HG02623 (cell line): ENCODE results near the gene PRRC2B.
"Not testable (repeated sequence)": the region's sequence is repeated elsewhere in the genome, so short reads cannot be mapped to it uniquely, and the experiment has no call there.

Source experiments
- ATAC-seq: cut with Tn5 transposase; IDR thresholded peaks from one replicate; pipeline ENCODE4 v1.9.1; 2021; ENCODE audit warnings: moderate library complexity; ENCODE audit not compliant: unreplicated experiment

The PRRC2B gene

DNA sequence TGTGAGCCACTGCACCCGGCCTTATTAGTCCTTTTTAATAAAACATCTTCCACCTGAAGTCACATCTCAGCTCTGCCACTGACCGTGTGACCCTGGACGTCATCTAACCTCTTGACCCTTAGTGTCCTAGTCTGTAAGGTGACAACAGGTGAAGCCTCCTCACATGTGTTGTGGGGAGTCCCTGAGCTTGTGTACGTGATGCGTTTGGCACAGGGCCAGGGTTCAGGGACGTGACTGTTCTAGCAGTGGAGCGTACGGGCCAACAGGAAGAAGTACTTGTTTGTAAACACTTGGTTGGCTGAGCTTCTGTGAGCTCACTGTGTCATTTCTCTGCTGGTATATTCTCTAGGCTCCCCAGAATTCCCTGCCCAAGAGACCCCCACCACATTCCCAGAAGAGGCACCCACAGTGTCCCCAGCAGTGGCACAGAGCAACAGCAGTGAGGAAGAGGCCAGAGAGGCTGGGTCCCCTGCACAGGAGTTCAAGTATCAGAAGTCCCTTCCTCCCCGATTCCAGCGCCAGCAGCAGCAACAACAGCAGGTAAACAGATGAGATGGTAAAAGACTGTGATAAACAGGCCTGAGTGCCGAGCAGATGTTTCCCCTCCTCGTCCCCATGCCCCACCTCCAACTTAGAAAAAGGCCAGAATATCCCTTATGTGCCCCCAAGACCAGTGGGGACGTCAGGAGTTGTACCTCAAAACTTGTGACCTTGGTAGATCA, 73.5 kb downstream of the PRRC2B start:
- ATAC-seq = no peak

DNA sequence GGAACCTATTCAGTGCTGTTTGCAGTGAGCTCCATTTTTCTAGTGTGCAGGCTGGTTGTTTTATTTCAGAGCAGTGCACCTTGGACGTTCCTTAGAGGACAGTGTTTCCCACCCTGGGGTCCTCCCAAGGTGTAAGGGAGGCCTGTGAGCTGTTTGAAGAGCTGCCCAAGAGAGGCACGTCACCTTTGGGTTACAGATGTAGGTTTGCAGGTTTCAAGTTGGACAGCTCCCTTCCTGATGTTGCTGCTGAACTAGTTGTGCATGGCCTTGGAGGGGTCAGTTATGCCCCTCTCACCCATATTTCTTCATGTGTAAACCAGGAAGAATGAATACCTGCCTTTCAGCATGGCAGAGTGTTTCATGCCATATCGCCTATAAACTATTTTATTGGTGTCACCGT, 74.1 kb downstream of the PRRC2B start:
- ATAC-seq = no peak

DNA sequence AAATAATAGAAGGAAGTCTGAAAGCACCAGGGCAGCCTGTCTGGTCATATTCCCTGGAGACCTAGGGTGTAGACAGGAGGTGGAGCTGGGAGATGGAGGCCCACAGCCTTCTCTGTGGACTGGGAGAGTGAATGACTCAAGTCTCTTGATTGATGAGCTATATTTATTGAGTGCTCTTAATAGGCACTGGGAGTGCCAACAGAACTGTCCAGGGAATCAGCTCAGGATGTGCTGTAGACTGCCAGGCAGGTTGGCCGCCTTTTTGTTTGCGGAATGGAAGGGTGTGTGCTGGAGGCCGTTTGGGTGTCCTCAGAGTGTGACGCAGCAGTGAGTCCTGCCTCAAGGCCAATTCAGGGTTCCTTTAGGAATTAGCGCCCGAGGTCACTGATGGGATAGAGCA, 75.5 kb downstream of the PRRC2B start:
- no peak for ATAC-seq

DNA sequence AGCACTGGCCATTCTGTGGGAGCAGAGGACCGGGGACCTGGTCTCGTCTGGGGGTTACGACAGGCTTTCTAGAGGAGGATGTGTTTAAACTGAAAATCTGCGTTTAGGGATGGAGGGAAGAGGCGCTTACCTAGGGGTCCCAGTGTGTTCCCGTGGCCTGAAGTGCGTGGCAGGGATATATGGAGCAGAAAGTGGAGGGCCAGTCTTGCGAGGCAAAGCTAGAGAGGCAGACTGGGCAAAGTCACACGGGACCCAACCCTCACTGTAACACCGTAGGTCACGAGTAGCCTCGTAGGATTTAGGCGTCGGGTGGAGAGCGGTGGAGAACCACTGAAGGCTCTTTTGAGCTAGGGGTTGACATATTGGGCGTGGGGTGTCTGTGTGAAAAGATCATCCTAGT, 76.1 kb downstream of the PRRC2B start:
- ATAC-seq = no peak

GRCh38 chr9:131470581-131470991, 76.7 kb downstream of the PRRC2B start:
- ATAC-seq = no peak

- ATAC-seq = not testable (repeated sequence)
Measured at GRCh38 chr9:131472085-131472484, 78.2 kb downstream of the PRRC2B start.

DNA sequence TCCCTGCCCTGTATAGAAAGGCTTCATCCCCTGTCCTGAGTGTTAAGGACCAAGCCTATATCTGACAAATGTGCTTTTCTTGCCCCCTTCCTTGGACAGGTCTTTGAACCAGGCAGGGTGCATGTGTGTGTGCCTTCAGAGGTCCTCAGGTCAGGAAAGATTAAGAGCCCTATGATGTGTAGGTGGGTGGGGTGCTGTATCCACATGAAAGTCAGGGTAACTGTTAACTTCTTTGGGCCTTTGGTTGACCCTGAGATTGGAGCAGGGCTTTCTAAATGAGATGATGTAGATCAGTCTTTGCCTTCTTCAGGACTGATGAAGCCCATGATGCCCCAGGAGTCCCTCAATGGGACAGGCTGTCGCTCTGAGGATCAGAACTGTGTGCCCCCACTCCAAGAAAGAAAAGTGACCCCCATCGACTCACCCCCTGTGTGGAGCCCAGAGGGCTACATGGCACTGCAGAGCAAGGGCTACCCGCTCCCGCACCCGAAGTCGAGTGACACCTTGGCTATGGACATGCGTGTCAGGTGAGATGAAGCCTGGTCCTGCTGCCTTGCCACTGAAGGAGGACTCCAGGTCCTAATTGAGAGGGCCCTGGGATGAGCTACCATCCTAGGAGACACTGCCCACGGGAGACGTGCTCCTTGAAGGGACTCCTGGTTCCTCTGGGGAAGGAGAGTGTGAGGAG, 79.5 kb downstream of the PRRC2B start:
- no peak for ATAC-seq

- ATAC-seq = no peak
Measured at GRCh38 chr9:131473891-131474290, 80.0 kb downstream of the PRRC2B start.

DNA sequence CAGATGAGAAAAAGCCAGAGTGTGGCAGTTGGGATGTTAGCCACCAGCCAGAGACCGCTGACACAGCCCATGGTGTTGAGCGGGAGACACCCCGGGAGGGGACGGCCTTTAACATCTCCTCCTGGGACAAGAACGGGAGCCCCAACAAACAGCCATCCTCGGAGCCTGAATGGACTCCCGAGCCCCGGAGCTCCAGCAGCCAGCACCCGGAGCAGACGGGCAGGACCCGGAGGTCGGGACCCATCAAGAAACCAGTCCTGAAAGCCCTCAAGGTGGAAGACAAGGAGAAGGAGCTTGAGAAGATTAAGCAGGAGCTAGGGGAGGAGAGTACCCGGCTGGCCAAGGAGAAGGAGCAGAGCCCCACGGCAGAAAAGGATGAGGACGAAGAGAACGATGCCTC, 80.8 kb downstream of the PRRC2B start:
- no peak for ATAC-seq

DNA sequence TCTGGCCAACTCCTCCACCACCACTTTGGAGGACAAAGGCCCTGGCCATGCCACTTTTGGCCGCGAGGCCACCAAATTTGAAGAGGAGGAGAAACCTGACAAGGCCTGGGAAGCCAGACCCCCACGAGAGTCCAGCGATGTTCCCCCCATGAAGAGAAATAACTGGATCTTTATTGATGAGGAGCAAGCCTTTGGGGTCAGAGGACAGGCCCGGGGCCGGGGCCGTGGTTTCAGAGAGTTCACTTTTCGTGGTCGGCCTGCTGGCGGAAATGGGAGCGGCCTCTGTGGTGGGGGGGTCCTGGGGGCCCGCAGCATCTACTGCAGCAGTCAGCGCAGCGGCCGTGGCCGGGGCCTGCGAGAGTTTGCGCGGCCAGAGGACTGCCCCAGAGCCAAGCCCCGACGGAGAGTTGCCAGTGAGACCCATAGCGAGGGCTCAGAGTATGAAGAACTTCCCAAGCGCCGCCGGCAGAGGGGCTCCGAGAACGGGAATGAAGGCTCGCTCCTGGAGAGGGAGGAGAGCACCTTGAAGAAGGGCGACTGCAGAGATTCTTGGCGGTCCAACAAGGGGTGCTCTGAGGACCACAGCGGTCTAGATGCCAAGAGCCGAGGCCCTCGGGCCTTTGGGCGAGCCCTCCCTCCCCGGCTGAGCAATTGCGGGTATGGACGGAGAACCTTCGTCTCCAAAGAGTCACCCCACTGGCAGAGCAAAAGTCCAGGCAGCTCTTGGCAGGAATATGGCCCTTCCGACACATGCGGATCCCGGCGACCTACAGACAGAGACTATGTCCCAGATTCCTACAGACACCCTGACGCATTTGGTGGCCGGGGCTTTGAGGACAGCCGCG, 81.4 kb downstream of the PRRC2B start:
- ATAC-seq = no peak

- ATAC-seq = no peak
Measured at GRCh38 chr9:131475956-131476776, 82.3 kb downstream of the PRRC2B start.

DNA sequence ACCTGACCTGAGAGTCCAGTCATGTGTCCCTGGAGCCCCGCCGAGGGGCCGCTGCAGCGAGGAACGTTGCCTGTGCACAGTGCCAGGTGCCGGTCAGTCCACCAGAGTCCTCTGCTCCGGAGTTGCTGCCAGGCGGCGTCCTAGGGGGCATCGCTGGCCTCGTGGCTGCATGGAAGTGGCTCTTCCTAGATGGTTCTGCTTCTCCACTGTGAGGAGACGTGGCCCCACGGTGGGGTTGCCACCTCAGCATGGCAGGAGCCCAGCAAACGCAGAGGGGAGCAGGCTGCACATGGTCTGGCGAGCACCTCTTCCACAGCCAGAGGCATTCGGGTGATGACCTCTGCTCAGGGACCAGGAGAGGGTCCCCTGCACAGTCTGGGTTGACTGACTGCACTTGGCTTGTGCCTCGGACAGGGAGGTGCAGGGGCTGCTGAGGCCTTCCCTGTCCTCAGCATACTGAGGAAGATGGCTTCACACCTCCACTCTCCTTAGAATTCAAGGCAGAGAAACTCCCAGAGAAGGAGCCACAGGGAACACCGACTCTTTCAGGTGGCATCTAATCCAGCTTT, 83.0 kb downstream of the PRRC2B start:
- ATAC-seq = no peak

GRCh38 chr9:131477367-131477766, 83.5 kb downstream of the PRRC2B start:
- no peak for ATAC-seq

- no peak for ATAC-seq
Measured at GRCh38 chr9:131477816-131478419, 84.0 kb downstream of the PRRC2B start.

DNA sequence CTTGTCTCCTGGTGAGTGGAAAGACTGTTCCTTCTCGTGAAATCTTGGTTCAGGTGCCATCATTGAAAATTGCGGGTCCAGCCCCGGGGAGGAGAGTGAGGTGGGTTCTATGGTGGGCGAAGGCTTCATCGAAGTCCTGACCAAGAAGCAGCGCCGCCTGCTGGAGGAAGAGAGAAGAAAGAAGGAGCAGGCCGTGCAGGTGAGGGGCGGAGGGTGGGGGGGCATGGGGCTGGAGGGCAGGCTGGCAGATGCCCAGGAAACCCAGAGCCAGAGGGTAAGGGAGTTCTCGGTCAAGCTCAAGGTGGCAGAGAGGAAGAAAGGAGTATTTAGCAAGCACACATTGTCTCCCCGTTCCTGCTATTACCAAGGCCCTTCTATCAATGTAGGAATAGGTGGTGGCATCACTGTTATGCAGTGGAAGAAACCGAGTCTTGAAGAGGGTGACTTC, 84.6 kb downstream of the PRRC2B start:
- ATAC-seq = no peak

DNA sequence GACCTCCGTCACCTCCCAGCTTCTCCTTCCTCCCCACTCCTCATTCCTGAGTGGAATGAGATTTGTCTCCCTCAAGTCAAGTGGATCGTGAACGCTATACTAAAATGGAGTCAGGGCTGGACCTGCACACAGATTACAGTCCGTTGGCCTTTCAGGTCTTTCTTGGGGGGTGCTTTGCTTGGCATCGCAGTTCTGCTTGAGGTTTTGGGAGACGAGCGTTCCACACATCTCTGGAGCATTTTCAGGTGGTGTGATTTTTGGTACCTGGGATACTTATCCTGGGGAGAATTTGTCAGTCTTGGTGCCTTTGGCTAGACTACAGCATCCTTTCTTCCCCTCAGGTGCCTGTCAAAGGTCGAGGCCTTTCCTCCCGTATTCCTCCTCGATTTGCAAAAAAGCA, 85.0 kb downstream of the PRRC2B start:
- no peak for ATAC-seq

GRCh38 chr9:131480258-131480657, 86.4 kb downstream of the PRRC2B start:
- ATAC-seq = no peak

- ATAC-seq = no peak
Measured at GRCh38 chr9:131481441-131482342, 87.8 kb downstream of the PRRC2B start.
